NCI-H510A treated with DMSO at 0.1 percent for 48 hours (cell line): Measurements from ENCODE around the gene SND1.

ENCODE experiments used
- DNase-seq: peaks from one replicate; lab custom pipeline; 2025; lab: John Stamatoyannopoulos, UW

Gene SND1

GRCh38 chr7:127871226-127871625 is 219.2 kb downstream of the SND1 start:
- DNase-seq = no peak

DNA sequence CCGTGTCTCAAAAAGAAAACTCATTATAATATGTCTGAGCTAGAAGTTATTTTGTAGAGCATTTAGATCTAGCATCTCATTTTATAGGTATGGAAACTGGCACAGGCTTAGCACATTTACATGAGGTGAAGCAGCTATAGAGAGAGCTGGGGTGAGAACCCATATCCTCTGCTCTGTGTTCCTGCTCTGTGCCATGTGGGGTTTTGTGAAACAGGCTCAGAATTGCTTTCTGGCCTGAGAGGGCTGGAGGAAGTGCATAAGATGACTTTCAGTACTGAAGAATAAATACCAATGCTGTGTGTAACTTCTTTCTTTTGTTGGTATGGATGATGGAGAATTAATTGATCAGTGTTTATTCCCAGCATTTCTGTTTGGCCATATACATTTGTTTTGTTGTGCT is 220.1 kb downstream of the SND1 start:
- DNase-seq = no peak

DNA sequence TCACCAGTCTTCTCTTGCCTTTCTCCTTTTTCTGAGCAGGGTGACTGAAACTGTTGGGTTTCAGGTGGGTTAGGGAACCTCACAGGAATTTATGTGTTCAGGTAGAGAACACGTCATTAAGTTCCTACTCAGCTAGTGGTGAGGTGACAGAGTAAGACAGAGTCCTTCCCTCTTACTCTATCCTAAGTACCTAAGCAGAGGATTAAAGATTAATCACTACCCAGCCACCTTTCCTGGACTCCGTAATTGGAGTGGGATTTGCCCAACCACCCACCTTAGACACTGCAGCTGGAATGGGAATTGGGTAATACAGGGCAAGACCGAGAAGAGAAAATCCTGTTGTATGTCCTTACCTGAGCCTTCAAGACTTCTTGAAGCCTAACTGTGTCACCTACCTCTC is 221.2 kb downstream of the SND1 start:
- no peak for DNase-seq

GRCh38 chr7:127873715-127874636 is 222.0 kb downstream of the SND1 start:
- no peak for DNase-seq

DNA sequence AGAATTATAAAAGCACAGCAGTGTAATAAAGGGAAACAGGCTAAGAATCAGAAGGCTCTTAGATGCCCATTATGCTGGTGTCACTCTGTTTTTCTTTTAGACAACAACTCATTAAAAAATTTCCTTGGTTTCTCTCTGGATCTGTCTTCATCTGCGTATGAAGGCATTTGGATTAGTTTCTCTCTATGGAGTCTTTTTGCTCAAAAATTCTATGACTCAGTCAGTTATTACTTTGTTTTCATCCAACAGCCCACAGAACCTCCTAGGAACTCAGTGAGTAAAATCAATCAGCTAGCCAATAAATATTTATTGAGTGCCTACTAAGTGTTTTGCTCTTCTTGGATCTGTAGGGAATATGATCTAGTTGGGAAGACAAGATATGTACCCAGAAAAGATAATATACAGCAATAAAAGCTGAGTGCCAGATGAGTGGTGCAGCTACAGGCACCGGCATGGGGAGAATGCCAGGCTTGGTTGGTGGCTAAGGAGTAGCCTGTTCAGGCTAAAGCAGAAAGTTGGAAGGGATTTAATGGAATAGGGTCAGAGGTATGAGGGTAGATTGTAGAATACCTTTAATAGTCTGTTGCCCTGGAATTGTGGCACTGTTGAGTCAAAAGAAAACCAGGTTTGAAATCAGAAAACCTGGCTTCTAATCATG is 223.1 kb downstream of the SND1 start:
- no peak for DNase-seq

DNA sequence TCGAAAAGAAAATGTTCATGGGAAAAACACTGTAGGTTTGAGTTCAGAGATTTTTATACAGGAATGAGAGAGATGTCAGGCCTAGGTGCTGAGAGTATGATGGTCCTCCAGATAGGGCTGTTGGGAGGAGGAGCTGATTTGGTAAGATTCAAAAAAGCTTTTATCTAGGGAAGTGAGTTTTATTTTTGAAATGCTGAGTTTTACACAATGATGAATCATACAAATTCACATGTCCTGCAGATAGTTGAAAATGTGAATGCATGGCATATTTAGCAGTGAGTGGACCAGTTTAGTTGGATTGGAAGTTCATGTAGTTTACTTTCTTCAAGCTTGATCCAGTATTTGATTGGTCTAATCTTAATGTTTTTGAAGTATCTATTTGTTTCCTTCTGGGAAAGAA is 224.4 kb downstream of the SND1 start:
- DNase-seq = no peak

- DNase-seq = no peak
Observed at GRCh38 chr7:127877951-127878350, 226.0 kb downstream of the SND1 start.

DNA sequence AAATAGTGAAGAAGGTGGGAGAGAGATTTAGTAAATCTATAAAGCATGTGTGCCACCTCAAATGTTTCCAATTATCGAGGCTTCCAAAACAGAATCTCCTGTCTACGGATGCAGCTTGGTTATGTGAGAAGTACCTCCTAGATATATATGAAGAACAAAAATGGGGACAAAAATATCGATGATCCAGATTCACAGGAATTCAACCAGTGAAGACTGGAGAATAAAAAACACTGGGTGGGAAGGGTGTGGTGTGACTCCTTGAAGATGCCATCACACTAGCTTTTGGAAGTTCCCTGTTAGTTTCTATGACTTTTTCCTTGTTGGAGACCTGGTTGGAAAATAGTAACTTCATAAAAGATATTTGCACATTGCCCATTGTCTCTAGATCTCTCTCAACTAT is 226.8 kb downstream of the SND1 start:
- DNase-seq = no peak

GRCh38 chr7:127879436-127879835 is 227.4 kb downstream of the SND1 start:
- DNase-seq = no peak

DNA sequence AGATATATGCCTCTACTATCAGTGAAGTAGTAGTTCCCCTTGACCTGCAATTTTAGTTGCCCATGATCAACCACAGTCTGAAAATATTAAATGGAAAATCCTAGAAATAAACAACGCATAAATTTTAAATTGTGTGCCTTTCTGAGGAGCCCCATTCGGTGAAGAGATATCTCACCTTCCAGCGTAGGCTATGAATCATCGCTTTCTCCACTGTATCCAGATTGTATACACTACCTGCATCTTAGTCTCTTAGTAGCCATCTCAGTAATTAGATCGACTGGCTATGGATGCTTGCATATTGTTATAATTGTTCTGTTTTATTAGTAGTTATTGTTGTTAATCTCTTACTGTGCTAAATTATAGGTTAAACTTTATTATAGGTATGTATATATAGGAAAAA is 227.9 kb downstream of the SND1 start:
- DNase-seq = no peak

GRCh38 chr7:127880454-127880853 is 228.5 kb downstream of the SND1 start:
- no peak for DNase-seq

DNA sequence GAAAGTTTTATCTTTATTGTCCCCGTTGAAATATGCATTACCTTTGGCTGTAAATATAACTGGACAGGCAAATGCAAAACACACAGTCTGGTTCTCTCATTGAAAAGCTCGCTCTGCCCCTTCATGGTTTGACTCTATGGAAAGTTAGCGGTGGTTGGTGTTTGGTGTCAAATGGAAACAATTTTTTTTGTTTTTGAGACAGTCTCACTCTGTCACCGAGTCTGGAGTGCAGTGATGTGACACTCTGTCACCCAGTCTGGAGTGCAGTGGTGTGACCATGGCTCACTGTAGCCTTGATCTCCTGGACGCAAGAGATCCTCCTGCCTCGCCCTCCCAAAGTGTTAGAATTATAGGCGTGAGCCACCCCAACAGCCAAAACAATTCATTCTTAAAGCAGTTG is 229.6 kb downstream of the SND1 start:
- no peak for DNase-seq

GRCh38 chr7:127882313-127882920 is 230.4 kb downstream of the SND1 start:
- no peak for DNase-seq

DNA sequence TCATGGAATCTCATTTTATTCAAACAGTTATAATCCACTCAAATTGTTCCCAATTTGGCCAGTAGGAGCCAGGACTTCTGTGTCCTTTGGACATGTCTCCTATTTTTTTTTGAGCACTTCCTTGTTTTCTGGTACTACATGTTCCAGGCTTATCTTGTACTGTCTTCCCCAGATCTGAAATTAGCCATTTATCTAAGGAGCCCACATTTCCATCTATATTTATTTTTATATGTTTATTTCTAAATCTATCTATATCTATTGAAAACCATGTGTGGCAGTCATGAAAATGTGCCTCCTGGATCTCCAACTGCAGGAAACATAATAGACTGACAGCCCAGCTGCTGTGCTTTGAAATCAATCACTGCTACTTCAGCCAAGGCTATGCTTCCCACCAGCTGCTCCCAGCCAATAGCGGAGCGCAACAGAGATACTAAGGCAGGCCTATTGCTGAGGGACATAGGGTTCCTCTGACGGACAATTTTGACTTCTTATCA is 232.1 kb downstream of the SND1 start:
- no peak for DNase-seq

DNA sequence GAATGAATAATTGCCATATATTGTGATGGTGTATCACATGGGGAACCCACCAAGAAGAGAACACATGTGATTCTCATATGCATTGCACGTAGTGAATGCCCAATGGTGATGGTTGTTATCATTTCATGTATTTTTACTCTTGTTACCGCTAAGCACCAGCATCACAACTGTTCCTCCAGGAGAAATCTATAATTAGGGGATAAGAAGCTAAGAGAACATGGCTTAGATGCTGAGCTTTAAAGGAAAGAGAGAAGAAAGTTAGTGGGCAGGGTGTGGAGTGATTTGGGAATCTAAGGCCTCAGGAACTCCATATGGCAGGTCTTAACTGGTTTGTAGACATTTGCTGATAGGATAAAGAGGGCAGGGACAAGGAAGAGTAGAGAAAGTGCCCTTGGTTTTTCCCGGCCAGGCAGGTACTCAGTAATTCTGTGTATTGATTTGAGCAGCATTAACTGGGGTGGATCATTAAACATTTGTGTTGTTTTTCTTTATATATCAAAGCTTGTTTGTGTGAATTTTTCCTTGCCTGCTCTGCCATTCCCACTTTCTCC is 233.3 kb downstream of the SND1 start:
- DNase-seq = no peak

DNA sequence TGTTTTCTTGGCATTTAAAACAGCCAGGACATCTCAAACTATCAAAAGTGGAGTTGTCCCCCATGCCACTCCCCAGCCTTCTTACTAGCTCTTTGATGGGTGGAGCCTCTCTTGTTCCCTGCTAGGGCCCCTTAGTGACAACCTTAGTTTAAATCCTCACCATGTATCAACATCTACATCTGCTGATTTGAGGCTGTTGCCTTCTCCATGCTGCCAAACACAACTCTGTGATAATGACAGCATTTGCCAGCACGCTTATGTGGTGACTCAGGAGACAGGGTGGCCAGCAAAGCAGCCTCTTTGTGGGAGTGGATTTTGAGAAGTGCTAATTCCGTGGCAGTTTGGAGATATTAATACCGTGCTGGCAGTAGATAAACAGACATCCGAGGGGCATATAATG is 233.8 kb downstream of the SND1 start:
- DNase-seq = no peak

DNA sequence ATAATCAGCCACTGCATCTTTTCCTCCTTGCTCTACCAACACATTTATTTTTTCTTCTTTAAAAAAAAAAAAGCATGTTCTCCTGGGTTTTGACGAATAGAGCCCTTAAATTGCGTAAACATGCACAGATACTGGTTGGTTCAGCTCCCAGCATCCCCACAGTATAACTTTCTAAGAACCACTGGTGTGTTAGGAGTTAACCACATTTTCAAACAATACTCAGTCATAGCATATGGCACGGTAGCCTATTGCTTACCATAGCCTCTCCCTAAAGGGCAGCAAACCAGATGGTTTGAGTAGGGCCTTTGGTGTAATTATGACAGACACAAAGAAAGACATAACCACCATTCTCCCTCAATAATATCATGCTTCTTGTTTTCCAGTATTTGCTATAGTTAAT is 234.3 kb downstream of the SND1 start:
- DNase-seq = no peak

GRCh38 chr7:127887096-127887495 is 235.1 kb downstream of the SND1 start:
- DNase-seq = no peak

DNA sequence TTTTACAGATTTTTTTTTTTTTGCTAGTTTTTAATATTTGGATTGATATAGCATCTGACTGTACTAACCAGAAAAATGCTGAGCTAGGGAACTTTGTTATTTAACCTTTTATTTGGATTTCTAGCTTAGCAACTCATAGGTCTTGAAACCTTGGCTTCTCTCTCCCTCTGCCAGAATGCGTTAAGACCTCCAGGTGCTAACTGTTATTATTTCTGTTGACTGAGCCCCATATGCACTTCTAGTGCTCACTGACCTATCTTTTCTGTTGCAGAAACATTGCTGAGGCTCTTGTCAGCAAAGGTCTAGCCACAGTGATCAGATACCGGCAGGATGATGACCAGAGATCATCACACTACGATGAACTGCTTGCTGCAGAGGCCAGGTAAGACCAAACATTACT is 235.6 kb downstream of the SND1 start:
- DNase-seq = no peak

DNA sequence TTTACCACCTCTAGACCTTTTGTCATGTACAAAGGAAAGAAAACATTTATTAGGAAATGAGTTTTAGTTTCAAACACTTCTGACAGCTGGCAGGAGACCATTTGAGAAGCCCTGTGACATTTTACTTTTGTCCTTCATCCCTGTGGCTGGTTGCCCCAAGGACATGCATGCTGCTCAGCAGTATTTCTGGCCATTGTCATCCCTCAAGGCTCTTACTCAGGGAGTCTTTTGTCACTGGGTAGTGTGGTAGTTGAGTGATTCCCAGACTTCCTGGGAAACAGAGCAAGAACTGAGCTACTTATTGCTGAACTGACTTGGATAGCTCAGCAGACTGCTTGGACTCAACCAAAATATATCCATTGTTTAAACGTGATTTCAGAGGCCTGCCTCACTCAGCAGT is 236.4 kb downstream of the SND1 start:
- DNase-seq = no peak

DNA sequence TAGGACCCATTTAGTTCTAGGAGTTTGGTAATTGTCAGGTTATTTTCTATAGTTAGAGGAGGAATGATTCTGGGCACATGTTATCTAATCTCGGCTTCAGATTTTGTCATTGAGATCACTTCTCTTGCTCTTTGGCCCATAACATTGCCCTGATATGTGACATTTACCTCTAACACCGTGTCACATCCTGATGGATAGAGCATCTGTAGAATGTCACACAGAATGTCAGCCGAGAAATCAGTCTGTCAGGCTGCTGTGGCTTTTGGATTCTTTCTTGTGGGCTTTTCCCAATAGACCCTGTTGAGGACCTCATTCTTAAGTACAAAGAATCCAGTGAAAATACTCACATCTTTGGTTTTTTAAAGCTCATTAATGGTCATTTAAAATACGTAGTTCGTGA is 236.8 kb downstream of the SND1 start:
- no peak for DNase-seq

- no peak for DNase-seq
Observed at GRCh38 chr7:127889677-127890076, 237.7 kb downstream of the SND1 start.

DNA sequence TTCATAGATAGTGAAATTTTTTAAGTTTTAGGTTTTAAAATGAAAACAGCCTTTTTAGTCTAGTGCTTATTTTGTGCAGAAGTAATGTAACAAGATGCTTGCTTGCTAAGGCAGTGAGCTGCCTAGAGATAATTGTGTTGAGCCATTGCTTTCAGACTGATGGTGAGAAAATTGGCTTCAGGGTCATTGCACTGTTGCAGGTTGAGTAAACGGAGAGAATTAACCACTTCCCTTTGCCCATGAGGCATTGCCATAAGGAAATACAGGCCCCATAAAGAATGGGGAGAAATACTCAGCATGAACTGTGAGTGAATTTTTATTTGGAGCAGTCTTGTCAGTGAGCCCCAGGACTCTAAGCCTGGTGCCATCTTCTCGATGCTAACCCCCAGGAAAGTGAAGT is 238.7 kb downstream of the SND1 start:
- DNase-seq = no peak
